NCI-H2107 (cell line): ENCODE results near the gene EPN2.

Experiments used
- DNase-seq: peaks from one replicate; lab custom pipeline; 2025; lab: John Stamatoyannopoulos, UW

EPN2 gene

DNA sequence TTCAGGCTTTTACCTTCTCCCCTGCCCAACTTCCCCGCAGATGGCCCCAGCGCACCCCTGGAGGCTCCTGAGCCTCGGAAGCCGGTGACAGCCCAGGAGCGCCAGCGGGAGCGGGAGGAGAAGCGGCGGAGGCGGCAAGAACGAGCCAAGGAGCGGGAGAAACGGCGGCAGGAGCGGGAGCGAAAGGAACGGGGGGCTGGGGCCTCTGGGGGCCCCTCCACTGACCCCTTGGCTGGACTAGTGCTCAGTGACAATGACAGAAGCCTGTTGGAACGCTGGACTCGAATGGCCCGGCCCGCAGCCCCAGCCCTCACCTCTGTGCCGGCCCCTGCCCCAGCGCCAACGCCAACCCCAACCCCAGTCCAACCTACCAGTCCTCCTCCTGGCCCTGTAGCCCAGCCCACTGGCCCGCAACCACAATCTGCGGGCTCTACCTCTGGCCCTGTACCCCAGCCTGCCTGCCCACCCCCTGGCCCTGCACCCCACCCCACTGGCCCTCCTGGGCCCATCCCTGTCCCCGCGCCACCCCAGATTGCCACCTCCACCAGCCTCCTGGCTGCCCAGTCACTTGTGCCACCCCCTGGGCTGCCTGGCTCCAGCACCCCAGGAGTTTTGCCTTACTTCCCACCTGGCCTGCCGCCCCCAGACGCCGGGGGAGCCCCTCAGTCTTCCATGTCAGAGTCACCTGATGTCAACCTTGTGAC is 144.7 kb downstream of the EPN2 start:
- no peak for DNase-seq

GRCh38 chr17:19382531-19383444 is 145.6 kb downstream of the EPN2 start:
- DNase-seq = no peak

- DNase-seq = no peak
These were observed 146.7 kb downstream of the EPN2 start for GRCh38 chr17:19383681-19384470.

DNA sequence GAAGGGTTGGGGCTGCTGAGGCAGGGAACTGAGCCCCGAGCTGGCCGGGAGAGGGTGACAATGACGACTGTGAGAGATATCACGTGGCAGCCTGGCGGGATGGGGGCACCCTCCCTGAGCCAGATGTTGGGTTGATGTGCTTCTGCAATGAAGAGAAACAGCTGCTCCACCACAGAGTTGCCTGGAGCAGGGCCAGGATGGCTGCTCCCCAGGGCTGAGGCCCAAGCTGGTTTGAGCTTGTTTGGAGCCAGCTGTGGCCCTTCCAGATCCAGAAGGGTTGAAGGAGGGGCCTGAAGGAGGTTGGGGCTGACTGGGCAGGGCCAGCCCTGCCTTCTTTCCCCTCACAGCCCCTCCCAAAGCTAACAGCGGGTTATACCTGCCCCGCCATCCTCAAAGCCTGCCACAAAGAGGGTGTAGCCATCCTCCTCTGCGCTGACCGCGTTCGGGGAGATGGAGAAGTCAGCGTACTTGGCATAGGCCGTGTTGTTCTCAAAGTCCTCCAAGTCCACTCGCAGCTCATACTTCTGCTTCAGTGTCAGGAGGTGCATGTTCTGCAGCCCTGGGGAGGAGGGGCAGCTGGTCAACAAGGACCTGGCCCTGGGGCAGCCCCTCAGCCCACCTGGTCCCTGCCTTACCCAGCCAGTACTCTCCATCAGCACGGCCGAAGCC is 147.7 kb downstream of the EPN2 start:
- DNase-seq = peak; percentile 31

GRCh38 chr17:19385521-19385983 is 148.4 kb downstream of the EPN2 start:
- DNase-seq = no peak
